ENCODE results near the gene ETV1.

The ETV1 gene

DNA sequence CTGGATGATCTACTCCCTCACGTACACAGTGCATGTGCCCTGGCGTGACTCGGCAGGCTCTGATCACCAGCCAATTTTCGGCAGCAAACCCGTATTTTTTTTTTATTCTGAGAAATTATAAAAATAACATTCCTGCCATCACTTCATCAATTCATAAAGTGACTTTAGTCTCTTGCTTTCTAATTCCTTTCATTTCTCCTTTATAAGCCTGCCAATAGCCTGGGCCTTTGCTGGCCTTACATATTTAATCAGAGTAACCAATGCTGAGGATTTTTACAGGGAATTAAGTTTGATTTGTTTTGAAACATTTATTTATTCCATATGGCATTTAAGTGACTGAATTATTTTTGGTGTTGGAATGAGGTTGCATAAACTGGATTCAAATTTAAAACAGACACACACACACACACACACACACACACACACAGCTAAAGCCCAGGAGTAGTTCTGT, 140.8 kb downstream of the ETV1 start:
- no peaks in the 10 kb centered on the region for H3K9me3 ChIP-seq (ENCODE audit: low read length)
- H3K4me3 ChIP-seq (ENCODE audit: low read length), result no peak overlapping the region
- peak overlapping the region; percentile 3 for H2AFZ ChIP-seq (ENCODE audit: low read depth, low read length)
- H3K4me1 ChIP-seq (ENCODE audit: insufficient read depth, low read length), result peaks cover 7% of the 10 kb centered on the region
- no peaks in the 10 kb centered on the region for H3K36me3 ChIP-seq (ENCODE audit: insufficient read depth, low read length)
- H3K27me3 ChIP-seq (ENCODE audit: insufficient read depth, low read length), result no peaks in the 10 kb centered on the region

- Histone ChIP-seq H3K36me3 (ENCODE audit: insufficient read depth, low read length) (no peaks in the 10 kb centered on the region), H3K4me1 (ENCODE audit: insufficient read depth, low read length) (peaks cover under 1% of the 10 kb centered on the region), H3K27me3 (ENCODE audit: insufficient read depth, low read length) (no peaks in the 10 kb centered on the region), H3K4me3 (ENCODE audit: low read length) (no peak overlapping the region), H3K9me3 (ENCODE audit: low read length) (no peaks in the 10 kb centered on the region), H2AFZ (ENCODE audit: low read depth, low read length) (no peak overlapping the region)
Measured at GRCh38 chr7:13846386-13846785, 143.1 kb downstream of the ETV1 start.

DNA sequence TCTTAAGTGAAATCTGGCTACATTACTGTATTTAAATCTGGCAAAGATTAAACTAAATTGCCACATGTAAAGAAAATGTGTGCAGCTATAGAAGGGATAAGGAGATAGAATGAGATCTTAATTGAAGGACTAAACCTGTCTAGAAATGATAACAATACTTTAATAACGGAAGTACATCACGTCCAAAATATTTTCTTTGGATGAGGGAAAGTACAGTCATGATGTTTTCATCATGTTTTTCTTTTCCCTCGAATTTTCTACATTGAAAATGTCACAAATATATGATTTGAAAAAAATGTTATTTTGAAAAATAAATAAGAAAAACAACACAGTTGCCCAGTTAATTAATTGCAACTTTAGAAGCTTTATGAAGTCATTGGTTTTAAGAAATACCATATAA, 143.9 kb downstream of the ETV1 start:
- H2AFZ ChIP-seq (ENCODE audit: low read depth, low read length), result no peak overlapping the region
- no peaks in the 10 kb centered on the region for H3K9me3 ChIP-seq (ENCODE audit: low read length)
- H3K36me3 ChIP-seq (ENCODE audit: insufficient read depth, low read length), result no peaks in the 10 kb centered on the region
- no peak overlapping the region for H3K4me3 ChIP-seq (ENCODE audit: low read length)
- H3K4me1 ChIP-seq (ENCODE audit: insufficient read depth, low read length), result no peaks in the 10 kb centered on the region
- no peaks in the 10 kb centered on the region for H3K27me3 ChIP-seq (ENCODE audit: insufficient read depth, low read length)

GRCh38 chr7:13844954-13845353, 144.5 kb downstream of the ETV1 start:
- Histone ChIP-seq H3K4me3 (ENCODE audit: low read length) (no peak overlapping the region), H2AFZ (ENCODE audit: low read depth, low read length) (no peak overlapping the region), H3K9me3 (ENCODE audit: low read length) (no peaks in the 10 kb centered on the region)

DNA sequence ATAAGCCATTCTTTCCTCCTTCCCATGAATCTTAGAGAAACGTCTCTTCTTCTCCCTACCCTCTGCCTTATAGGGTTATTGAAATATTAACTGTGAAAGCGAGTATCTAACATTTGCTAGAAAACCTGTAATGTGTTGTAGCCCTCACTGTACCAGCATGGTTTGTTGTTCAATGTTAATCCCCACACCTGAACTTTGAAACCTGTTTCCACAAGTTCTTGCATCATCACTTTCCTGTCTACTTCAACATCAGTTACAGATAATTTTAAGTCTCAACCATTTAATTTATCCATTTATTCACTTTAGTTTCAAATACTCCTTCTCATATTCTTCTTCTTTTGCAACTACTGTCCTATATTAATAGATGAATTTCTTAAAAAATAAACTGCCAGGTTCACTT, 148.2 kb downstream of the ETV1 start:
- H3K9me3 ChIP-seq (ENCODE audit: low read length), result no peaks in the 10 kb centered on the region
- no peaks in the 10 kb centered on the region for H3K4me1 ChIP-seq (ENCODE audit: insufficient read depth, low read length)
- no peaks in the 10 kb centered on the region for H3K36me3 ChIP-seq (ENCODE audit: insufficient read depth, low read length)
- no peak overlapping the region for H2AFZ ChIP-seq (ENCODE audit: low read depth, low read length)
- no peak overlapping the region for H3K4me3 ChIP-seq (ENCODE audit: low read length)
- H3K27me3 ChIP-seq (ENCODE audit: insufficient read depth, low read length), result no peaks in the 10 kb centered on the region

More at GRCh38 chr7:13844954-13845353, 144.5 kb downstream of the ETV1 start:
- Histone ChIP-seq H3K27me3 (ENCODE audit: insufficient read depth, low read length) (no peaks in the 10 kb centered on the region), H3K4me1 (ENCODE audit: insufficient read depth, low read length) (no peaks in the 10 kb centered on the region), H3K36me3 (ENCODE audit: insufficient read depth, low read length) (no peaks in the 10 kb centered on the region)

All from neuron (in vitro differentiated cells).